Right lobe of liver (tissue), 4 donors: ENCODE data around the gene KRTAP10-4.
"Not testable (repeated sequence)": the region's sequence is repeated elsewhere in the genome, so short reads cannot be mapped to it uniquely, and the experiment has no call there.

ENCODE experiments used
- CTCF ChIP-seq, 4 donors: fragments of 200-600 bp in 3 of 4; fragments of 450-650 bp in 1 of 4; IDR thresholded peaks; one replicate each; pipeline versions ENCODE4 v1.5.1 to v1.8.0; 2016 to 2022; ENCODE audit warnings: antibody characterized with exemption in 4 of 4, mild to moderate bottlenecking in 2 of 4
- POLR2A ChIP-seq: fragments of 450-650 bp; IDR thresholded peaks from one replicate; pipeline ENCODE4 v1.6.1; 2017; ENCODE audit warnings: antibody characterized with exemption, mild to moderate bottlenecking
- donor health status: DM: no; HTN: no; CAD: no.
- donor health status: DM: no; HTN: no; CAD: no.
- donor health status: DM: no; HTN: yes; CAD: no.

DNA sequence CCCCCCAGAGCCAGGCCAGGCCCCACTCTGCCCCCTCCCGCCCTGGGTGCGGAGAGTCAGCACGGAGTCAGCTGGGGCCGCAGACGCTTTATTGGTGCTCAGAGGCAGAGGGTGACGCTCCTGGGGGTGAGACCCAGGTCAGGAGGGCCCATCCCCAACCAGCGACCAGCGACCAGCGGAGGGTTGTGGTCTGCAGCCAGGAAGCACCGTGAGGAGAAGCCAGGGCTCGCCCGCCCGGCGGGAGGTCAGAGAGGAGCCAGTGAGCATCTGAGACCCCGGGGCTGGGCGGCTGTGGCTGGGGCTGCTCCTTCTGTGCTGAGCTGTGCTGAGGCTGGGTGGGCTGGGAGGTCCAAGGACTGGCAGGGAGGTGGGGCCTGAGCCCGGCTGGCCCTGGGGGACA is 23.2 kb upstream of the KRTAP10-4 start:
- not testable (repeated sequence) for TF ChIP-seq CTCF (IDR thresholded peaks at IDR 0.05); POLR2A
